Left ventricle myocardium inferior (tissue), 1 donor: ENCODE results near the gene CEP20. TPM values are rescaled to one million over a fixed set of nuclear protein-coding genes. Genes with fewer than 3 reads are reported as not detected.

Source experiments
- DNase-seq: peaks from one replicate; pipeline ENCODE4 v3.0.0-alpha.2; 2020
- H3K27ac ChIP-seq: fragments of 200-600 bp; replicated peaks from 2 replicates; pipeline ENCODE4 v1.8.0; 2021
- H3K27me3 ChIP-seq: fragments of 200-600 bp; 2 replicates; pipeline ENCODE4 v1.8.0; 2021; ENCODE audit warnings: low read depth
- H3K36me3 ChIP-seq: fragments of 200-600 bp; 2 replicates; pipeline ENCODE4 v1.8.0; 2021
- H3K4me1 ChIP-seq: fragments of 200-600 bp; 2 replicates; pipeline ENCODE4 v1.8.0; 2021
- H3K4me3 ChIP-seq: fragments of 200-600 bp; 2 replicates; pipeline ENCODE4 v1.8.0; 2021; ENCODE audit warnings: mild to moderate bottlenecking, moderate library complexity
- H3K9me3 ChIP-seq: fragments of 200-600 bp; replicated peaks from 2 replicates; pipeline ENCODE4 v1.8.0; 2021
- intact Hi-C: fragments of 100-400 bp; cut with micrococcal nuclease; formaldehyde crosslinking; loops from one replicate; pipeline ENCODE4 v1.11.0; 2022
- total RNA-seq: library from RNA; stranded (reverse); fragmentation: NEBNext Ultra II Directional; extraction: Animal tissue kit (Norgen Biotek cat#: 25700); gene quantifications from one replicate; pipeline ENCODE4 v1.2.1, GENCODE V29; 2021
- TF ChIP-seq, protein P1 (sequence below): fragments of 200-600 bp; IDR thresholded peaks from 2 replicates; pipeline ENCODE4 v1.8.0; 2021; ENCODE audit warnings: antibody characterized with exemption, mild to moderate bottlenecking, borderline replicate concordance
- donor health status: DM: no; HTN: yes; CAD: no; lungs with severe emphysema.

CEP20 gene
- total RNA-seq, 1 donor from 2014 or later: 30.7 TPM

DNA sequence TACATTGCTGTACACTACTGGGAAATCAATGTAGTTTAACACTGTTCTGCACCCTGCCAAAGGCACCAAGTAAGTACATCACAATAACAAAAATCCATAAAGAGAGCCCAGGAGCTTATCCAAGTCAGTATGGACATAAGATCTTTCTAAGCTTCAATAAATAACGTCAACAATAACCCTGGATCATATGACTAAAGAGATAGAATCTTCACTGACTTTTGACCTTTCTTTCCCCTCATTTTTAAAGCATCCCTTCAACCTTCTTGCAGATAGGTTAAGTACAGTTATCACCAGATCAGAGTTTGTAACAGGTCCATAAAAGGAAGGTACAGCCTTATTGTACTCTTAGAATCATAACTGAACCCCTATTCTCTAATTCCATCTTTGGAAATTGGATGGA is 2.3 kb downstream of the CEP20 start:
- Histone ChIP-seq H3K4me3 (no peak overlapping the region), H3K27ac (no peak overlapping the region), H3K9me3 (no peaks in the 10 kb centered on the region), H3K36me3 (peaks cover 25% of the 10 kb centered on the region), H3K27me3 (no peaks in the 10 kb centered on the region), H3K4me1 (peaks cover 38% of the 10 kb centered on the region)
- no peak for DNase-seq
- TF ChIP-seq, protein P1, sequence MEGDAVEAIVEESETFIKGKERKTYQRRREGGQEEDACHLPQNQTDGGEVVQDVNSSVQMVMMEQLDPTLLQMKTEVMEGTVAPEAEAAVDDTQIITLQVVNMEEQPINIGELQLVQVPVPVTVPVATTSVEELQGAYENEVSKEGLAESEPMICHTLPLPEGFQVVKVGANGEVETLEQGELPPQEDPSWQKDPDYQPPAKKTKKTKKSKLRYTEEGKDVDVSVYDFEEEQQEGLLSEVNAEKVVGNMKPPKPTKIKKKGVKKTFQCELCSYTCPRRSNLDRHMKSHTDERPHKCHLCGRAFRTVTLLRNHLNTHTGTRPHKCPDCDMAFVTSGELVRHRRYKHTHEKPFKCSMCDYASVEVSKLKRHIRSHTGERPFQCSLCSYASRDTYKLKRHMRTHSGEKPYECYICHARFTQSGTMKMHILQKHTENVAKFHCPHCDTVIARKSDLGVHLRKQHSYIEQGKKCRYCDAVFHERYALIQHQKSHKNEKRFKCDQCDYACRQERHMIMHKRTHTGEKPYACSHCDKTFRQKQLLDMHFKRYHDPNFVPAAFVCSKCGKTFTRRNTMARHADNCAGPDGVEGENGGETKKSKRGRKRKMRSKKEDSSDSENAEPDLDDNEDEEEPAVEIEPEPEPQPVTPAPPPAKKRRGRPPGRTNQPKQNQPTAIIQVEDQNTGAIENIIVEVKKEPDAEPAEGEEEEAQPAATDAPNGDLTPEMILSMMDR: no peak
- intact Hi-C loops: no loop called here

DNA sequence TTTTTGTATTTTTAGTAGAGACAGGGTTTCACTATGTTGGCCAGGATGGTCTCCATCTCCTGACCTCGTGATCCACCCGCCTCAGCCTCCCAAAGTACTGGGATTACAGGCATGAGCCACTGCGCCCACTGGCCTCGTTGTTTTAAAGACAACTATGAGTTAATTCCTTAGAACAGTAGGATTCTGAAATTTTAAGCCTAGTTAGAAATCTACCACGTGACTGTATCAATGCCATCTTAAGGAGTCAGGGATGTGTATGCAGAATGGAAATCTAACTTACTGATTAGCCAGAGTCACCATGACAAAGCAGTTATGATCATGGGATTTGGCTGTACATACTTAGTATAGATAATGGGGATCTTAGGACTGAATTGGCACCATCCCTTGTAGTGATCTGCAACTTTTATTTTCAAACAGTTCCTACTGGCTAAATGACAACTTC is 2.8 kb downstream of the CEP20 start:
- H3K27ac ChIP-seq: no peak overlapping the region
- no peaks in the 10 kb centered on the region for H3K27me3 ChIP-seq
- no peaks in the 10 kb centered on the region for H3K9me3 ChIP-seq
- TF ChIP-seq, protein P1: no peak
- intact Hi-C loops: no loop called here
- no peak for DNase-seq
- no peak overlapping the region for H3K4me3 ChIP-seq
- peaks cover 38% of the 10 kb centered on the region for H3K4me1 ChIP-seq
- peaks cover 25% of the 10 kb centered on the region for H3K36me3 ChIP-seq

DNA sequence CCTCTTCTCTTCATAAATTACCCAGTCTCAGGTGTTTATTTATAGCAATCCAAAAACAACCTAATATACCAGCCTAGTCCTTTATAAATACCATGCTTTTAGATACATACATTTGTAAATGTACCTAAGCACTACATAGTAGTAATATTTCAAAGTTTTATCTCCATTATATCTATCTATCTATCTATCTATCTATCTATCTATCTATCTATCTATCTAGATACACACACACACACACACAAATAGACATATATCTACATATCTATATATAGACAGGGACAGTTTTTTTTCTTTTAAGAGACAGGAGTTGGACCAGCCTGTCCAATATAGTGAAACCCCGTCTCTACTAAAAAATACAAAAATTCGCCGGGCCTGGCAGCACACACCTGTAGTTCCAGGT is 5.8 kb downstream of the CEP20 start:
- peaks cover 44% of the 10 kb centered on the region for H3K36me3 ChIP-seq
- intact Hi-C loops: no loop called here
- no peaks in the 10 kb centered on the region for H3K27me3 ChIP-seq
- peaks cover 24% of the 10 kb centered on the region for H3K4me1 ChIP-seq
- no peak overlapping the region for H3K27ac ChIP-seq
- H3K4me3 ChIP-seq: no peak overlapping the region
- no peaks in the 10 kb centered on the region for H3K9me3 ChIP-seq
- TF ChIP-seq, protein P1: no peak
- DNase-seq: no peak

DNA sequence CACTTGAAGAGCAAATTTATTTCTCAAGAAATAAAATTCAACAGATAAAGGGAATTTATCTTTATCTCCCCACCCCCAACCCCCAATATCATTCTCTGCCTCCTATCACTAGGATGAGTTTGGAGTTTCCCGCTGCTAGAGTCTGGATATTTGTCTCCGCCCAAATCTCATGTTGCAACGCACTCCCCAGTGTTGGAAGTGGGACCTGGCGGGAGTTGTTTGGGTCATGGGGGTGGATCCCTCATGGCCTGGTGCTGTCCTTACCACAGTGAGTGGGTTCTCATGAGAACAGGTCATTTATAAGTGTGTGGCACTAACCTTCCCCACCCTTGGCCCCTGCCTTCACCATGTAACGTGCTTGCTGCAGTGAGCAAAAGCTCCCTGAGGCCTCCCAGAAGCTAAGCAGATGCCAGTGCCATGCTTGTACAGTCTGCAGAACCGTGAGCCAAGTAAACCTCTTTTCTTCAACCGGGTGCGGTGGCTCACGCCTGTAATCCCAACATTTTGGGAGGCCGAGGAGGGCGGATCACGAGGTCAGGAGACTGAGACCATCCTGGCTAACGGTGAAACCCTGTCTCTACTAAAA is 6.5 kb downstream of the CEP20 start:
- H3K27ac ChIP-seq: no peak overlapping the region
- peaks cover 50% of the 10 kb centered on the region for H3K36me3 ChIP-seq
- intact Hi-C loops: no loop called here
- TF ChIP-seq, protein P1: no peak
- no peak overlapping the region for H3K4me3 ChIP-seq
- peaks cover 17% of the 10 kb centered on the region for H3K4me1 ChIP-seq
- DNase-seq: no peak
- no peaks in the 10 kb centered on the region for H3K9me3 ChIP-seq
- no peaks in the 10 kb centered on the region for H3K27me3 ChIP-seq

DNA sequence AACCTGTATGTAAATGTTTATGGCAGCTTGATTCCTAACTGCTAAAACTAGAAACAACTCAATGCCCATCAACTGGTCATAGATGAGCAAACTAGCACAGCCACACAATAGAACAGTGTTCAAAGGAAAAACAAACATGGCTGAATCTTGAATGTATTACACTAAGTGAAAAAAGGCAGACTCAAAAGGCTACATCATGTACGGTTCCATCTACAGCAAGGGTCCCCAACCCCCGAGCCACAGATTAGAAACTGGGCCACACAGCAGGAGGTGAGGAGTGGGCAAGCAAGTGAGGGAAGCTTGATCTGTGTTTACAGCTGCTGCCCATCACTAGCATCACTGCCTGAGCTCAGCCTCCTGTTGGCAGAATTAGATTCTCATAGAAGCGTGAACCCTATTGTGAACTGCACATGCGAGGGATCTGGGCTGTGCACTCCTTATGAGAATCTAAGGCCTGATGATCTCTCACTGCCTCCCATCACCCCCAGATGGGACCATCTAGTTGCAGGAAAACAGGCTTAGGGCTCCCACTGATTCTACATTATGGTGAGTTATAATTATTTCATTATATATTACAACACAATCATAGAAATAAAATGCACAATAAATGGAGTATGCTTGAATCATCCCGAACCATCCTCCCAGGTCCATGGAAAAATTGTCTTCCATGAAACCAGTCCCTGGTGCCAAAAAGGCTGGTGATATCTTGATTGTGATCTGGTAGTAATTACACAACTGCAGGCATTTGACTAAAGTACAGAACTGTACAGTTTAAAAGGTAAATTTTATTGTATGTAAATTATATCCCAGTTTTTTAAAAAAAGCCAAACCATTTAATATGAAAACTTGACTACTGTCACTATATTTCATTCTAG is 7.7 kb downstream of the CEP20 start:
- TF ChIP-seq, protein P1: no peak
- H3K27me3 ChIP-seq: no peaks in the 10 kb centered on the region
- intact Hi-C loops: no loop called here
- H3K4me3 ChIP-seq: no peak overlapping the region
- no peaks in the 10 kb centered on the region for H3K9me3 ChIP-seq
- H3K27ac ChIP-seq: no peak overlapping the region
- peaks cover 5% of the 10 kb centered on the region for H3K4me1 ChIP-seq
- no peak for DNase-seq
- peaks cover 57% of the 10 kb centered on the region for H3K36me3 ChIP-seq
